ENCODE measurements around the gene PAN3.

- no peak for TF ChIP-seq CTCF (conservative IDR thresholded peaks at IDR 0.05; ENCODE audit: low read depth, low read length)
- no peak for TF ChIP-seq EZH2 (IDR thresholded peaks at IDR 0.05; ENCODE audit: borderline replicate concordance, low read depth, low read length, poor library complexity, severe bottlenecking)
Observed at GRCh38 chr13:28110414-28110813, 27.9 kb upstream of the PAN3 start.
